ENCODE data around the gene RASIP1. TPM values are rescaled to one million over a fixed set of nuclear protein-coding genes. Genes with fewer than 3 reads are reported as not detected.

RASIP1 gene
- total RNA-seq, 4 donors from 2014 or later, result 4.7 to 16.8 (median 11.4) TPM

DNA sequence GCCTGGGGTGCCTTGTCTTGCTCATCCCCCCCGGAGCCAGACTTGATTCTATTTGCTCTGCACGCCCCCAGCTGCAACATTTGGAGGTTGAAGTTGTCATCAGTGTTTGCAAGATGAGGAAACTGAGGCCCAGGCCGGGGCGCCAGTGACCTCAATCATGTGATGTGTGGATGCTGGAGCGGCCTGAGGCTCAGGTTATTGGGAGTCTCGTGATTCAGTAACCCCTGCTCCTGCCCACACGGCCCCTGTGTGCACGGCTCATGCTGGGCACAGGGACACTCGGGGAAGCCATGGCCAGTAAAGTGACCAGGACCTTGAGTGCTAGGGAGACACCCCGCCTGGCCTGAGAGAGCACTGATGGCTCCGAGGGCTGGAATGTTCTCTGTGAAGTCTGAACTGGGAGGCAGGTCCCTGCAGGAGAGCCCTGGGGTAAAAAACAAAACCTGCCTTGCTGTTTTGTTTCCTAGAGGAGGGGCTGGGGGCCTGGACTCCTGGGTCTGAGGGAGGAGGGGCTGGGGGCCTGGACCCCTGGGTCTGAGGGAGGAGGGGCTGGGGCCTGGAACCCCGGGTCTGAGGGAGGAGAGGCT lies 16.8 kb upstream of the RASIP1 start:
- no peak overlapping the region for H3K4me3 ChIP-seq (ENCODE audit: low read depth, poor library complexity, severe bottlenecking)
- TF ChIP-seq, protein P1, sequence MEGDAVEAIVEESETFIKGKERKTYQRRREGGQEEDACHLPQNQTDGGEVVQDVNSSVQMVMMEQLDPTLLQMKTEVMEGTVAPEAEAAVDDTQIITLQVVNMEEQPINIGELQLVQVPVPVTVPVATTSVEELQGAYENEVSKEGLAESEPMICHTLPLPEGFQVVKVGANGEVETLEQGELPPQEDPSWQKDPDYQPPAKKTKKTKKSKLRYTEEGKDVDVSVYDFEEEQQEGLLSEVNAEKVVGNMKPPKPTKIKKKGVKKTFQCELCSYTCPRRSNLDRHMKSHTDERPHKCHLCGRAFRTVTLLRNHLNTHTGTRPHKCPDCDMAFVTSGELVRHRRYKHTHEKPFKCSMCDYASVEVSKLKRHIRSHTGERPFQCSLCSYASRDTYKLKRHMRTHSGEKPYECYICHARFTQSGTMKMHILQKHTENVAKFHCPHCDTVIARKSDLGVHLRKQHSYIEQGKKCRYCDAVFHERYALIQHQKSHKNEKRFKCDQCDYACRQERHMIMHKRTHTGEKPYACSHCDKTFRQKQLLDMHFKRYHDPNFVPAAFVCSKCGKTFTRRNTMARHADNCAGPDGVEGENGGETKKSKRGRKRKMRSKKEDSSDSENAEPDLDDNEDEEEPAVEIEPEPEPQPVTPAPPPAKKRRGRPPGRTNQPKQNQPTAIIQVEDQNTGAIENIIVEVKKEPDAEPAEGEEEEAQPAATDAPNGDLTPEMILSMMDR (IDR thresholded peaks at IDR 0.05), result no peak
- no peak for TF ChIP-seq POLR2A (IDR thresholded peaks at IDR 0.05)
- no peak for DNase-seq (ENCODE audit: low spot score in 2 of 2)
- WGBS, 2 donors, result 84 to 85% methylated on average over 12 of the region's 12 CpGs
- intact Hi-C loops (cut with DNase I; ENCODE audit: low total_unique reads), result no loop called here

DNA sequence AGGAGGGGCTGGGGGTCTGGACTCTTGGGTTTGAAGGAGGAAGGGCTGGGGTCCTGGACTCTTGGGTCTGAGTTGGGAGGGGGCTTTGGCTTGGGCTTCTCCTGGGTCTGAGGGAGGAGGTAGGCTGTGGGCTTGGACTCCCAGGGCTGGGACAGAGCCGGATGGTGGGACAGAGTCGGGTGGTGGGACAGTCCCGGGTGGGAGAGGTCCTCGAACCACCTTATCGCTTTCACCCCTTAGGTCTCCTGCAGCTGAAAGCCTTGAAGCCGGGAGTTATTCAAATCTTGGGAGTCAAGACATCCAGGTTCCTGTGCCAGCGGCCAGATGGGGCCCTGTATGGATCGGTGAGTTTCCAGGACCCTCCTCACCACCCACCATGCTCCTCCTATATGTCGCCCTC lies 16.3 kb upstream of the RASIP1 start:
- 78 to 81% methylated on average over 8 to 9 of the region's 9 CpGs for WGBS, 2 donors
- H3K4me3 ChIP-seq (ENCODE audit: low read depth, poor library complexity, severe bottlenecking), result no peak overlapping the region
- intact Hi-C loops (cut with DNase I; ENCODE audit: low total_unique reads), result no loop called here
- no peak for DNase-seq (ENCODE audit: low spot score in 2 of 2)
- no peak for TF ChIP-seq POLR2A (IDR thresholded peaks at IDR 0.05)
- TF ChIP-seq, protein P1 (IDR thresholded peaks at IDR 0.05), result no peak

DNA sequence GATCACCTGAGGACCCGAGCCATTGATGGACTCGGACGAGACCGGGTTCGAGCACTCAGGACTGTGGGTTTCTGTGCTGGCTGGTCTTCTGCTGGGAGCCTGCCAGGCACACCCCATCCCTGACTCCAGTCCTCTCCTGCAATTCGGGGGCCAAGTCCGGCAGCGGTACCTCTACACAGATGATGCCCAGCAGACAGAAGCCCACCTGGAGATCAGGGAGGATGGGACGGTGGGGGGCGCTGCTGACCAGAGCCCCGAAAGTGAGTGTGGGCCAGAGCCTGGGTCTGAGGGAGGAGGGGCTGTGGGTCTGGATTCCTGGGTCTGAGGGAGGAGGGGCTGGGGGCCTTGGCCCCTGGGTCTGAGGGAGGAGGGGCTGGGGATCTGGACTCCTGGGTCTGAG lies 15.8 kb upstream of the RASIP1 start:
- WGBS, 2 donors, result 94% methylated on average over 10 of the region's 11 CpGs
- TF ChIP-seq, protein P1 (IDR thresholded peaks at IDR 0.05), result no peak
- no peak for TF ChIP-seq POLR2A (IDR thresholded peaks at IDR 0.05)
- no peak for DNase-seq (ENCODE audit: low spot score in 2 of 2)
- H3K4me3 ChIP-seq (ENCODE audit: low read depth, poor library complexity, severe bottlenecking), result no peak overlapping the region
- intact Hi-C loops (cut with DNase I; ENCODE audit: low total_unique reads), result no loop called here

DNA sequence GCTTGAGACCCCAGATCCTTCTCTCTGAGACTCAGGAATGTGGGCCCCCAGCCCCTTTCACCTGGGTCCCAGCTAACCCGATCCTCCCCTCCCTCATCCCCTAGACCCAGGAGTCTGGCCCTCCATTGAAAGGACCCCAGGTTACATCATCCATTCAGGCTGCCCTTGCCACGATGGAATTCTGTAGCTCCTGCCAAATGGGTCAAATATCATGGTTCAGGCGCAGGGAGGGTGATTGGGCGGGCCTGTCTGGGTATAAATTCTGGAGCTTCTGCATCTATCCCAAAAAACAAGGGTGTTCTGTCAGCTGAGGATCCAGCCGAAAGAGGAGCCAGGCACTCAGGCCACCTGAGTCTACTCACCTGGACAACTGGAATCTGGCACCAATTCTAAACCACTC lies 15.4 kb upstream of the RASIP1 start:
- intact Hi-C loops (cut with DNase I; ENCODE audit: low total_unique reads), result no loop called here
- no peak for TF ChIP-seq POLR2A (IDR thresholded peaks at IDR 0.05)
- TF ChIP-seq, protein P1 (IDR thresholded peaks at IDR 0.05), result no peak
- DNase-seq (ENCODE audit: low spot score in 2 of 2), result no peak
- 68 to 79% methylated on average over 5 of the region's 5 CpGs for WGBS, 2 donors
- no peak overlapping the region for H3K4me3 ChIP-seq (ENCODE audit: low read depth, poor library complexity, severe bottlenecking)

DNA sequence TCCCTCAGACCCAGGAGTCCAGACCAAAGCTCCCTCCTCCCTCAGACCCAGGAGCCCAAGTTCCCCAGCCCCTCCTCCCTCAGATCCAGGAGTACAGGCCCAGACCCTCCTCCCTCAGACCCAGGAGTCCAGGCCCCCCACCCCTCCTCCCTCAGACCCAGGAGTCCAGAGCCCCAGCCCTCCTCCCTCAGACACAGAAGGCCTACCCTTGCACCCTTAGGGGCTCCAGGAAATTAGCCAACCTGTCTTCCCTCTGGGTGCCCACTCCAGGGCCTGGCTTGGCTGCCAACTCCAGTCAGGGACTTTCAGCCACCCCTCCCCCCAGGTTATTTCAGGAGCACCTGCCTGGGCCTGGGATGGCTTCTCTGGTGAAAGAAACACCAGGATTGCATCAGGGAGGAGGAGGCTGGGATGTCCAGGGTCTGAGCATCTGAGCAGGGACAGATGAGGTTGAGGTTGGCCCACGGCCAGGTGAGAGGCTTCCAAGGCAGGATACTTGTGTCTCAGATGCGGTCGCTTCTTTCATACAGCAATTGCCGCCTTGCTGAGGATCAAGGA lies 14.8 kb upstream of the RASIP1 start, which contains the start of gene FGF21:
TSS of gene FGF21 (plus strand) at position 441 of the 558 bp plus-strand sequence. CDS start 713 bp downstream, outside the sequence.
- WGBS, 2 donors, result 79 to 81% methylated on average over 4 of the region's 4 CpGs
- DNase-seq (ENCODE audit: low spot score in 2 of 2), result no peak
- intact Hi-C loops (cut with DNase I; ENCODE audit: low total_unique reads), result no loop called here
- no peak within 1 kb of the TSS for H3K4me3 ChIP-seq (ENCODE audit: low read depth, poor library complexity, severe bottlenecking)
- no peak for TF ChIP-seq POLR2A (IDR thresholded peaks at IDR 0.05)
- TF ChIP-seq, protein P1 (IDR thresholded peaks at IDR 0.05), result no peak

Data from lower leg skin (tissue), 4 donors.